ENCODE results near the gene ADO.
A peak's percentile ranks its signal among the peaks of the same experiment; 100 is the strongest.

Gene ADO

DNA sequence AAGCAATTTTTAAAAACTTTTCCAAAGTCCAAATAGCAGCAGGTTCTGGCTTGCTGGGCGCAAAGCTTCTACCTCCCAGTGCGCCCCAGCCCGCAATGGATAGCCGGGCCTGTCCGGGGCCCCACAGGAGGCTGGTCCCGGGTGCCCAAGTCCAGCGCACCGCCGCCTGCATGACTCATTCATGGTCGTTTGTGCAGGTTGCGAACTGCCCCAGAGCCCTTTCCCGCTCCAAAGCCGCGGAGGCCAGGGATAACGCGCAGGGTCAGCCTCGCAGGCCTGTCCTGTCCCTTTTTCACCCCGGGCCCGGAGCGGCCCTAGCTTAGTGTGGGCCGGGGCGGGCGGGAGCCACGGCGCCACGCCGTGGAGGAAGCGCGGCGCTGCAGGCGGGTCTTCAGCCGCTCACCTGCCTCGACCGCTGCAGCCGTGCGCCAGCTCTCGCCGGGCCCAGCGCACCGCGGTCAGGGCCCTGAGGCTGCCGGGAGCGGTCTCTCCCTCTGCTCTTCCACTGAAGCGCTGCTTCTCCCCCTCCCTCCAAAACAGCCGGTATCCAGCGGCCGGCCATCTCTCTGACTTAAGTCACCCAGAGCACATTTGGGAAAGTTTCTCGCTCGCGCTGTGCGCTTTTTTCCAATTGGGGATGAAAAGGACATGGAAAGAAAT, 13.4 kb downstream of the ADO start:
- DNase-seq (ENCODE audit: low read depth in 2 of 2), result peak; percentile 57 to 67

DNA sequence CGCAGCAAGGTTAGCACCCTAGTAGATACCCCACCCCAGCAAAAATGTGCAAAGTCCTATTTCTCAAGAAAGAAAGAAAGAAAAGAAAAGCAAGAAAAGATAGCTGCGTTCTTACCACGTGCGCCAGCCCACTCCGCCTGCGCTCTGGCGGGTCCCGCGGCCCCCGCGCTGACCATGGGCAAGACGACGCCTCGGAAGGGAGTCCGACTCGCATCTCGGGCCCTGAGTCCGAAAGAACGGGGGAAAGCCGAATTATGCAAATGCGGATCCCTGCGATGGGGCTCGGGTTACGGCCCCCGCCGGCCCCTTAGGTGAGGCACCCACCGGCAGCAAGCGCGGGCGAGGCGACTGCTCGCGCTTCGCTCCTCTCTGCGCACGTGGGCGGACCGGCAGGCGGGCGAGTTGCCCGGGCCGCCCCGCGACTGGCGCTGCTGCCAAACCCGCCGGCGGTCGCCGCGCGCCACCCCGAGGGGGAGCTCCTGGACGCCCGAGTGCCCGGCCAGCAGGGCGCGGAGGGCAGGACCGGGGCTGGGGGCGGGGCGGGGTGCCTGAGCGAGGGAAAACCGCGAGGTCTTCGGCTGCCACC, 14.0 kb downstream of the ADO start:
- peak; percentile 62 to 65 for DNase-seq (ENCODE audit: low read depth in 2 of 2)

DNA sequence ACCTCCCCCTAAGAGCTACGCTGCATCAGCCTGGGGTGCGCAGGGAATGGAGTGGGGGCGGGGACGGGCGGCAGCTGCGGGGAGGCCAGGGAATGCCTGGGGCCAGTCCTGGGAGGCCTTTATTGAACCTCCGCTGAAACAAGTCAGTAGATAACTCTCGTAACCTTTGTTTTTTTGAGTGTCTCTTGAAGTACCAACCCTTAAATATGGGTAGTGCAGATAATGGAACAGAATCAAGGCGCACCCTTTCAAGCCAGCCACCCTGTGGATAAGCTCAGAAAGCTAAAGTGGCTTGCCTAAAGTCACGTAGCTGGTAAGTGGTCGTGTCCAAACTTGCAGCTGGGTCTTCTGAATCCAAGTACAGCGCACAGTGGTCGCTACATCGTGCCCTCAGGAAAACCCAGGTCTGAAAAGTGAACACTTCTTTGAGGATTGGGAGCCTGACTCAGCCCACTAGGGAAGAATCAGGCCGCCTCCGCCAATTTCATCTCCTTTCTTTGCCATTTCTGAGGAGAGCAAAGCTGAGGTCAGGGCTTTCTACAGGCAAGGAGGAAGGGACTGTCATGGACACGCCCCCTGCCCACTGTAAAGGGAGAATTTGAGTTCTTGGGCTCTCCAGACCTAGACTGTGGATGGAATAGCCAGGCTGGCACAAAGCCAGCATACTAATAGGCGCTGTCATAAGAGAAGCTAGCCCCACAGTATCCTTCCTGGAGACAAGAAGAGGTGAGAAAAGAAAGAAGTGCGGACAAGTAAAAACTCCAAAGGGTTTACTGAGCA, 14.8 kb downstream of the ADO start:
- DNase-seq (ENCODE audit: low read depth in 2 of 2), result no peak

DNA sequence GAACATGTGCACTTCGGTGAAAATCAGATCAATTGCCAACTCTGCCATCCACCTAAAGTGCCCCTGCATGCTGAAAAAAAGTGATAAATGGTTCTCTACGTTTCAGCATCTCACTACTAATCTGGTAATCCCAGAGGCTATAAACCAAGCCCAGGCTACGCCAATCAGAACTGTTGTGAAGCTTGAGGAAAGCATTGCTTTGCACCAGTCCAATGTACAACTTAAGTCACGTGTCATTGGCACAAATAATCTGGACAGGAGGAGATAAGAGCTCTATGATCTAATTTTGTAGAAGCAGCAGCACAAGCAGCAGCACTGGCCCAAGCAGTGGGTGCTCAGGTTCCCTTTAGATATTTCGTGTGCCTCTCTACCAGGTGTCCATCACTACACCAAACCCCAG, 16.1 kb downstream of the ADO start:
- DNase-seq (ENCODE audit: low read depth in 2 of 2), result no peak

- no peak for DNase-seq (ENCODE audit: low read depth in 2 of 2)
Observed at GRCh38 chr10:62826273-62826672, 21.8 kb downstream of the ADO start.

DNA sequence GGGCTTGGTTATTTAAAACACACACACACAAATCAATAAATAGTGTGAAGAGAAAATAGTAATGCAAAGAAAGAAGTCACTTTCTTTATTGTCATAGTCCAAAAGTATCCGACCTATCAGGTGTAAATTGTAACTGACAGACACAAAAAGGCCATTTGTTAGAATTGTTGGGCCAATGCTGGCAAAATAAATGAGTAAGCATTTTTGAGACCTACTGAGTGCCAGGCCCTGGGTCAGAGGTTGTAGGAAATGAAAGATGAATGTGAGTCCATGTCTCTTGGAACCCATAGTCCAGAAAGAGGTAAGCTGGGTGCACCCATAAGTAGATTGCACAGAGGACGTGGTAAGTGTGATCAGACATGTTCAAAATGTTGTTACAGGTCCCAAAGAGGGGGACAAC, 25.1 kb downstream of the ADO start:
- no peak for DNase-seq (ENCODE audit: low read depth in 2 of 2)

DNA sequence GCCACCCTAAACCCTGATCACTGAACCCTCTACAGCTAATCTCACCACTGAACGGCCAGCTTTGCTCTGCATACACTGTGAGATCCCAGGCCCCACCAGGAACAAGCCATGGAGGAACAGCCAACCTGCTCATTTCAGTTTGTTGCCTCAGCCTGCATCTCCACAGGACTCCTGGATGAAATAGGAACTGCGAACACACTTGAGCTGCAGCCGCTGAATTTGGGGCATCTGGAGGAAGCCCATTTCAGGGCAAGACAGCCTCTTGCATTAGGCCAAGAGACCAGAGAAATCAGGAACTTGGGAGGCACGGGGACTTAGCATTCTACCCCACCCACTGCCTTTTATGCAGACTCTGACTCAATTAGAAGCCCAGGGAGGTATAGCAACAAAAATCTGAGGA, 26.2 kb downstream of the ADO start:
- no peak for DNase-seq (ENCODE audit: low read depth in 2 of 2)

GRCh38 chr10:62831346-62831745, 26.8 kb downstream of the ADO start:
- no peak for DNase-seq (ENCODE audit: low read depth in 2 of 2)

DNA sequence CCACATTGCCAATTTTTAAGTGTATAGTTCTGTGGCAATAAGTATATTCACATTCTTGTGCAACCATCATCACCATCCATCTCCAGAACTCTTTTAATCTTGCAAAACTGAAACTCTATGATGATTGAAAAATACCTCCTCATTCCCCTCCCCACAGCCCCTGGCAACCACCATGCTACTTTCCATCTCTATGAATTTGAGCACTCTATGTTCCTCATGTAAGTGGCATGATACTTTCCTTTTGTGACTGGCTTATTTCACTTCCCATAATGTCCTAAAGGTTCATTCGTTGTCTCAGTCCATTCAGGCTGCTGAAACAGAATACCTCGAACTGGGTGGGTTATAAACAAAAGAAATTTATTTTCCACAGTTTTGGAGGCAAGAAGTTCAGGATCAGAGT, 35.1 kb downstream of the ADO start:
- no peak for DNase-seq (ENCODE audit: low read depth in 2 of 2)

DNA sequence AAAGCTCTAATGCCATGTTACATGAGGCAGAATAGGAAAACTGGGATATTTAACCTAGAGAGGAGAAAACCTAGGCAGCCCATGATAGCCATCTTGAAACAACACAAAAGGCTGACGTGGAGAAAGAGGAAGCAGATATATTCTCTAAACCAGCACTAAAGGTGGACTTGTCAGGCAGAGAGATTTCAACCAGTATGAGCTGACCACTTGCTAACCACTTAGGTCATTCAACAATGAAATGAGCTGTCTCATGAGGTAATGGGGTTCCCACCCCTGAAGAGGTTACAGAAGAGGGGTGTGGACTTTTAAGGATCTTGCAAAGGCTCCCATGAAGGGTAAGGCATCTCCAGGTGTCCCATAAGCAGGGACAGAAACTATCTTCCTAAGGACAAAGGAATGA, 38.5 kb downstream of the ADO start:
- no peak for DNase-seq (ENCODE audit: low read depth in 2 of 2)

DNA sequence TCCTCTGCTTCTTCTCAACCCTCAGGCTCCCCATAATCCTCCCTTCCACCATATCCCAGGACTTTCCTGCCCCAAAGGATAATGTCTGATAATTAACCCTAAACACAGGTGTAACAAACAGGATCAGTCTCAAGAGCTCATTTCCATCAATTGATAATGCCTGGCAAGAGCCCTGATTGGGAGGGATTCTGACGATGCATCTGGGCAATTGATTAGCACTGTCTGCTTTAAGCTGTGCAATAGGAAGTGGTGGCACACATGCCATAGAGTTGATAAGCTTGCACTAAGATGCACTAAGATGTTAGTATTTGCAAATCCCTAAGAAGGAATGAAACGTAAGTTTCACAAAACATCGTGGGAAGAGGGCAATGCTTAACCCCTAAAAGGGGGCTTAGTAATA, 39.1 kb downstream of the ADO start:
- DNase-seq (ENCODE audit: low read depth in 2 of 2), result no peak

GRCh38 chr10:62844280-62845011, 39.9 kb downstream of the ADO start:
- DNase-seq (ENCODE audit: low read depth in 2 of 2), result no peak

DNA sequence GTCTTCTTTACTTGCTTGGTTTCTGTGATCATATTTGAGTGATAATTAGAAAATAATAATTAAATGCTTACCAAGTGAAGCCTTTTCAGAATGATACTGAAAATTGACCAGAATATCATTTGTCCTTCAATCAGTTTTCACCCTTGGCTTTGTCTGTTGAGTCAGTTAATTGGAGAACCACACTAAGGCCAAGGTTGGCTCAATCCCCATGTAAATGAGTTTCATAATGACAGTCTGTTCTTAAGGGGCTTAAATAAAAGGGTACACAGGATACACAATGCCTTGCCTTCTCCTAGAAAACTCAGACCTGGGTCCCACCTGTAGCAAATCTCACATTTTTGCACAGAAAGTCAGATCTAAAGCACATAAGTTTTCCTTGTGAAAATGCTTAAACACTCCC, 42.9 kb downstream of the ADO start:
- DNase-seq (ENCODE audit: low read depth in 2 of 2), result no peak

DNA sequence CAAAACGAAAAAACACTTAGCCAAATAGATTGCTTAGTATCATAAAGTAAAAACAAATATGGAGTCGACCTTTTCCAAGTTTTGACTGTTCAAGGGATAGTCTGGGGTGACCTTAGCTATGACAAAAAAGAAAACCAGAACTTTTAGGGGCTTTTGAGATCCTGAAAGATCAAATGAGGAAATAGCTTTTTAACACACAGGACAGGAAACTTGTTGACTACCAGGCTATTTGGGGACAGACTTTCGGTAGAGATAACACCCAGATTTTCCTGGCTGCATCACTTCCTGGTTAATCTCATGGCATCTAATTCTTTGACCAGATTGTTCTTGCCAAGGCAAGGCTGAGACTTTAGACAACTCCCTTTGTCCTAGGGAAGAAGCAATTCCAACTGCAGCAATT, 46.1 kb downstream of the ADO start:
- no peak for DNase-seq (ENCODE audit: low read depth in 2 of 2)

- no peak for DNase-seq (ENCODE audit: low read depth in 2 of 2)
Observed at GRCh38 chr10:62851442-62851841, 46.9 kb downstream of the ADO start.

DNA sequence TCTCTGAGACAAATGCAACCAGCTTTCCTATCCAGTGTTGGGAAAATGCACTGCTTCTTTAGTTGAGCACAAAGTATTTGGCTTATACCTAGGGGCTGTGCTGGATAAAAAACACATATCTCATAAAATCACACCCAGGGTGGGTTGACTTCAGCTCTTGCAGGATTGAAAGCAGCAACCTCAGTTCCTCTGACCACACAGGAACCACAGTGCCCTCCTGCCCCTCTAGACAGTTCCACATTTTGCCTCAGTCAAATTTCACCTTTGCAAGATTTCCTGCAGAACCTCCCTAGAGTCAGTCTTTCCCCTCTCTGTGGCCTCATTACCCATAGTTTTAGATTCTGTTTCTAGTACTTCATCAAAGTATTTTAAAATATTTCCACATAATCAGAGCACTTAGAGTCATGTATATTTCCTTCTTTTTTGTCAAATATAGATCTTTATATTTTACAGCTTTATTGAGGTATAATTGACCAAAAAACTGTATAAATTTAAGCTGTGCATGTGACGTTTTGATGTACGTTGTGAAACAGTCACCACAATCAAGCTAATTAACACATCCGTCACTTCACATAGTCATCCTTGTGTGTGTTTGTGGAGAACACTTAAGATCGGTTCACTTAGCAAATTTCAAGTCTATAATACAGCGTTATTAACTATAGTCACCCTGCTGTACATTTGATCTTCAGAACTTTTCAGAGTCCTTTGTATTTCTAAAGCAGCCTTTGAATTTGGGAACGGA, 48.6 kb downstream of the ADO start:
- DNase-seq (ENCODE audit: low read depth in 2 of 2), result no peak

GRCh38 chr10:62853710-62854109, 49.2 kb downstream of the ADO start:
- no peak for DNase-seq (ENCODE audit: low read depth in 2 of 2)

DNA sequence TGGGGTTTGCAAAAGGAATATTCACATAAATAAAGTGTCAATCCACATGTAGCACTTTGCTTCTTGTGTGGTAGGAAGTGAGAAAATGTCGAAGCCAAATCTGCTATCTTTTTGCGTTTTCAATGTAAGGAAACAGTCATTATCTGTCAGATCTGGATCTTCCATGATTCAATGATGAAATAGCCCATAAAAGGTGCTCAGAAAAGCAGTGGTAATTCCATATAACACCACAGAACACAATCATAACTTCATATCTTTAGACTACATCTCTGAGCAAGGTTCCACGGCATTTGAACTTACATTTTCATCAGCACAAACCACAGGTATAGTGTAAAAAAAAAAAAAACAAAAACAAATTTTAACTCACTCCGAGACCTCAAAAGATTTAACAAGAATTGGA, 51.5 kb downstream of the ADO start:
- no peak for DNase-seq (ENCODE audit: low read depth in 2 of 2)

Measured in stimulated activated CD4-positive, alpha-beta T cell treated with anti-CD3 and anti-CD28 coated beads, Interleukin-1b, Interleukin-23, amount 100 ng/mL, for 4 hours (primary cell).